GM12864 (cell line): ENCODE data around the gene ALDH1L1.

Source experiments
- DNase-seq: peaks from one replicate; pipeline ENCODE4 v3.0.0-alpha.2; 2011; ENCODE audit warnings: low read depth
- H3K4me3 ChIP-seq: 2 replicates; pipeline ENCODE4 v1.5.1; 2011; ENCODE audit warnings: mild to moderate bottlenecking, low read depth, low read length, control low read depth
- CTCF ChIP-seq: IDR thresholded peaks from 2 replicates; pipeline ENCODE4 v1.5.1; 2011; ENCODE audit warnings: low read depth, mild to moderate bottlenecking, moderate library complexity, low read length, control low read depth, inconsistent platforms; ENCODE audit errors: missing control alignments

Gene ALDH1L1

DNA sequence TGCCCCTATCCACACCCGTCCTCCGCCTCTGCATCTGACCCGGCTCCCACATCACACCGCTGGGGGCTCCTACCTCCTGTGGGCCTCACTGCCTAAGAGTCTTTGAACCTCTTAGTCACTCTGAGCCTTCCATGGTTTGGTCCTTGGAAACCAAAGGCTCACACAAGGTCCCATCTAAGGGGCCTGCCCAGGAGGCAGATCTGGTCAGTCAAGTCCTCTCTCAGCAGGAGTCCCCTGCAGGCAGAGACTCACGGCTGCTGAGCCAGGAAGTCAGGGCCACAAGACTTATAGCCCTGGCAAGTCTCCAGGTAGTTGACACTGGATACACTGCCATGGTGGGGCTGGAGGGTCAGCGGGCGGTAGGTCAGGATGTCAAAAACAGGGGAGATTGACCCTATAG is 31.2 kb upstream of the ALDH1L1 start:
- TF ChIP-seq CTCF: no peak
- no peak for DNase-seq
- H3K4me3 ChIP-seq: no peak overlapping the region

- H3K4me3 ChIP-seq: no peak overlapping the region
- no peak for TF ChIP-seq CTCF
- DNase-seq: no peak
Observed at GRCh38 chr3:126210606-126211005, 30.2 kb upstream of the ALDH1L1 start.

GRCh38 chr3:126209741-126210140 is 29.4 kb upstream of the ALDH1L1 start:
- H3K4me3 ChIP-seq: no peak overlapping the region
- TF ChIP-seq CTCF: no peak
- DNase-seq: no peak

- no peak overlapping the region for H3K4me3 ChIP-seq
- DNase-seq: no peak
Observed at GRCh38 chr3:126208606-126209256, 28.3 kb upstream of the ALDH1L1 start.

GRCh38 chr3:126208182-126208581 is 27.8 kb upstream of the ALDH1L1 start:
- no peak overlapping the region for H3K4me3 ChIP-seq
- TF ChIP-seq CTCF: no peak
- no peak for DNase-seq

More at GRCh38 chr3:126208606-126209256, 28.3 kb upstream of the ALDH1L1 start:
- no peak for TF ChIP-seq CTCF

DNA sequence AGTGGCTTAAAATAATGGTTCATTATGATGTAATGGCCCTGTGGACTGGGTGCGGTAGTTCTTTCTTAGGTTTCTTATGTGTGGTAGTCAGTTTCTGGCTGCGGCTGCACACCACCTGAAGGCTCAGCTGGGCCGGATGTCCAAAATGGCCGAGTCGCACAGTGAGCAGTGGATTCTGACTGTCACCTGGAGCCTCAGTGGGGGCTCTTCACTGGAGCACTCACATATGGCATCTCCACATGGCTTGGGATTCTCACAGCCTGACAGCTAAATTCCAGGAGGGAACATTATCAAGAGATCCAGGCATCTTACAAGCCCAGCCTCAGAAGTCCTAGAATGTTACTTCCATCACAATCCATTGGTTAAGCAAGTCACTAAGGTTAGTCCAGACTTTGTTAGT is 26.8 kb upstream of the ALDH1L1 start:
- H3K4me3 ChIP-seq: no peak overlapping the region
- no peak for DNase-seq
- no peak for TF ChIP-seq CTCF
